NCI-H1436 treated with DMSO at 0.1 percent for 48 hours (cell line): Measurements from ENCODE around the gene CACNA1E.

ENCODE experiments used
- DNase-seq: peaks from one replicate; lab custom pipeline; 2025; lab: John Stamatoyannopoulos, UW

Gene CACNA1E

GRCh38 chr1:181484821-181485220 lies 1.5 kb downstream of the CACNA1E start:
- no peak for DNase-seq

- DNase-seq = peak; percentile 22
These were observed 2.2 kb downstream of the CACNA1E start for GRCh38 chr1:181485287-181486097.

GRCh38 chr1:181486098-181486420 lies 2.7 kb downstream of the CACNA1E start:
- DNase-seq = peak; percentile 9

GRCh38 chr1:181488866-181489265 lies 5.5 kb downstream of the CACNA1E start:
- no peak for DNase-seq

- DNase-seq = no peak
These were observed 7.0 kb downstream of the CACNA1E start for GRCh38 chr1:181490276-181490675.

GRCh38 chr1:181490740-181491712 lies 7.7 kb downstream of the CACNA1E start:
- no peak for DNase-seq

GRCh38 chr1:181493166-181493565 lies 9.8 kb downstream of the CACNA1E start:
- DNase-seq = no peak

GRCh38 chr1:181493885-181494284 lies 10.6 kb downstream of the CACNA1E start:
- no peak for DNase-seq

- DNase-seq = no peak
These were observed 13.4 kb downstream of the CACNA1E start for GRCh38 chr1:181496759-181497158.

GRCh38 chr1:181497870-181498269 lies 14.6 kb downstream of the CACNA1E start:
- no peak for DNase-seq

- no peak for DNase-seq
These were observed 16.5 kb downstream of the CACNA1E start for GRCh38 chr1:181499825-181500224.

GRCh38 chr1:181500636-181501035 lies 17.3 kb downstream of the CACNA1E start:
- DNase-seq = no peak

GRCh38 chr1:181501612-181502011 lies 18.3 kb downstream of the CACNA1E start:
- no peak for DNase-seq

- DNase-seq = no peak
These were observed 20.0 kb downstream of the CACNA1E start for GRCh38 chr1:181503171-181503810.

- DNase-seq = peak; percentile 35
These were observed 21.1 kb downstream of the CACNA1E start for GRCh38 chr1:181504399-181504842.

GRCh38 chr1:181506563-181507353 lies 23.4 kb downstream of the CACNA1E start:
- DNase-seq = no peak

- no peak for DNase-seq
These were observed 25.3 kb downstream of the CACNA1E start for GRCh38 chr1:181508486-181509165.

- DNase-seq = no peak
These were observed 30.5 kb downstream of the CACNA1E start for GRCh38 chr1:181513786-181514297.

GRCh38 chr1:181514298-181515290 lies 31.3 kb downstream of the CACNA1E start:
- DNase-seq = peak; percentile 25
